NOMO-1 treated with dmso at 0.1 percent for 144 hours (cell line): ENCODE data around the gene KIAA0408.
A peak's percentile ranks its signal among the peaks of the same experiment; 100 is the strongest.

Experiments used
- DNase-seq: peaks from one replicate; lab custom pipeline; 2025; ENCODE audit not compliant: unreplicated experiment; lab: John Stamatoyannopoulos, UW

The KIAA0408 gene

DNA sequence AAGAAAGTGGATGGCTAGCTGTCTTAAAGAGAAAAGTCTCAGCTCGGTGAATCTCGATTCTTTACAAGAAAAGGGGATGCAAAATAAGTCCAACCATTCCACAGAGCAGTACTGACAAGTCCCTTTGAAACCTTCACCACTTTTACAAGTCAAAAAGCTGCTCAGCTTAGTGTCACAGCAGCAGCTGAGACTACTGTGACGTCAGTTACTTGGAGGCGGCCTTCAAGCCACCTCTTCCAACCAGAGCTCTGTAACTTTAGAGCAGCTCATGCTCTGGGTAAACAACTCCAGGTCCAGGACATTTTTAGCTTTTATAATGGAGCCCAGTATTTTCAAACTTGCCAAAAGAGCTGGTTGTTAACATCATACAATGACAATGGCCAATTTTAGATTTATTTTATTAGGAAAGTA lies at the start of gene KIAA0408:
Gene KIAA0408 (minus strand): TSS at position 159 of the 411 bp plus-strand sequence. CDS start 5,408 bp downstream, outside the sequence.
- DNase-seq: no peak

DNA sequence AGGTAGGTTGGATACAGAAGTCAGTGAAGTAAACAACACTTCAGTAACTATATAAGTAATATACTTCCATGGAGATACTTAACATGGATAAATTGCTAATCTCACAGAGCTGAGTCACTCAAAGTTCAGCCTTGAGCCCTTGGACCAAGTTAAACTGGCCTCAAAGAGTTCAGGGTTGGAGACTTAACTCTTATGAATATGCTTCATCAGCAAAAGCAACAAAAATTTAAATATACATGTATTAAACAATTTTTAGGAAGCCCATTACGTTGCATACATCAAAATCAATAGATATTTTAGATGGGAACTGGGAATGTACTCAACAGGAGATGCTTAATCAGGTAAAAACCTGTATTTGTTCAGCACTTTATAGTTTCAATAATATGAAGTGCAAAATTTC lies 47.7 kb upstream of the KIAA0408 start:
- DNase-seq: no peak

DNA sequence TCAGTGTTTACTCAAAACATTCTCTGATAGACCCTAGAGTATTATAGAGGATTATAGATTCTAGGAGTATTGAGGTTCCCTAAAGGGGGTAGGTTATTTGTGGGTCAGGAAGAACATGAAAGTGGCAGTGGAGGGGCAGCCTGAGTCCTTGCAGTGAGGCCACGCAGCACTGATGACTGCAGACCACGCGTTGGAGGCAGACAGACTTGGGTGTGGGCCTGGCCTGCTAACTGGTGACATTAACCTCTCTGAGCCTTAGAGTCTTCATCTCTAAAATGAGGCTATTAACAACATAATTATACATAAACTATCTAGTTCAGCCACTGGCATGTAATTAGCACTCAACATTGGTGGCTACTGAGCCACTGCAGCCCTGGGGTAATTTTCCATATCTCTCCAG lies 43.8 kb upstream of the KIAA0408 start:
- DNase-seq: no peak

DNA sequence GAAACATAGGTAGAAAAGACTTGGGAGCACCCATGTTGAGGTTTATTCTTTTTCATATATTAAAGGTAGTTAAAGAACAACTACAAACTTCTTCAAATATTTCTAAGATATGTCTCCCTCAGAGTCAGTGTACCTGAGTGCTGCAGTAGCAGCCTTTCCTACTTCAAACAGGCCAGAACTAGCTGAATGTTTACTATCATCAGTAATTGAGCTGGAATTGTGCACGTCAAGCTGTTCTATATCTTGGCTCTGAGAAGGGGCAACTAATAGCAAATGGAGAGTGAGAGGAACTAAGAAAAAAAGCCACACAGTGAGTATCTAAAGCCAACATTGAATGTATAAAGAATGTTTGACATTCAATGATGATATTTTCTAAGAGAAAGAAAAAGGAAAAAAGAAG lies 38.2 kb upstream of the KIAA0408 start:
- no peak for DNase-seq

DNA sequence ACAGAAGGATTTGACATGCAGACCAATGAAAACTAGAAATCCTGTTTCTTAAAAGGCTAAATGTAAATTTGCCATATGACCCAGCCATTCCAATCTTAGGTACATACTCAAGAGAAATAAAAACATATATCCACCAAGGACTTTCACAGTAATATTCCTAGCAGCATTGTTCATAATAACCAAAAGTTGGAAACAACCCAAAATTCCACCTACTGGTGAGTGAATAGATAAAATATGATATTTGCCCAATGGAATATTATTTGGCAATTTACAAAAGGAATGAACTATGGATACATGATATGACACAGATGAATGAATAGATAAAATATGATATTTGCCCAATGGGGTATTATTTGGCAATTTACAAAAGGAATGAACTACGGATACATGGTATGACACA lies 37.3 kb upstream of the KIAA0408 start:
- no peak for DNase-seq

DNA sequence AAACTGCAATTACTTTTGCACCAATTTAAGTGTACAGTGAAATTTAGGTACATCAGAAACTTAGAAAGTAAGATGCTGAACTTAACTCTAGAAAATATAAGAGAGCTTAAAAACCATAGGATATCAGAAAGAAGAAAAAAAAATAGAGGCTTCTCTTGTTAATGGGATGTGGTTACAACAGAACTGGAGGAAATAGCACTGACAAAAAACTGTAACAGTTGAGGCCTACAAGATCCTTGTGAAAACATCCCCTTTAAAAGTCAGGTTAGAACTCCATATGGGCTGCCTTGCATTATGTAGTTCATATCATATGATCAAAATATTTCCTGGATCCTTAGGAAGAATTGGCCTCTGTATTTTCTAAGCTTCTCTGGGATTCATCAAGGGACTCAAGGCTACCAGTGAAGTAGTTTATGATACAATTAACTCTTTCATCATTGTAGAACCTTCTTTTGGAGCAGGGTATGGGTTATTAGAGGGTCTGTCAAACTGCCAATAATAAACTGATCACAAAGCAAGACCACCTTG lies 35.1 kb upstream of the KIAA0408 start:
- DNase-seq: no peak

DNA sequence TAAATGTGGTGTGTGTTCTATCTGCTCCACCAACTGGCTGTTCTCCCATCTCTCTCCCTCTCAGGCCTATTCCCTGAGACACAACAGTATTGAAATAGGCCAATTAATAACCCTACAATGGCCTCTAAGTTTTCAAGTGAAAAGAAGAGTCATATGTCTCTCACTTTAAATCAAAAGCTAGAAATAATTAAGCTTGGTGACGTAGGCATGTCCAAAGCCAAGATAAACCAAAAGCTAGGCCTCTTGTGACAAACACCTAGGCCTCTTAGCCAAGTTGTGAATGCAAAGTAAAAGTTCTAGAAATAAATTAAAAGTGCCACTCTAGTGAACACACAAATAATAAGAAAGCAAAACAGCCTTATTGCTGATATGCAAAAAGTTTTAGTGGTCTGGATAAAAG lies 30.1 kb upstream of the KIAA0408 start:
- no peak for DNase-seq

DNA sequence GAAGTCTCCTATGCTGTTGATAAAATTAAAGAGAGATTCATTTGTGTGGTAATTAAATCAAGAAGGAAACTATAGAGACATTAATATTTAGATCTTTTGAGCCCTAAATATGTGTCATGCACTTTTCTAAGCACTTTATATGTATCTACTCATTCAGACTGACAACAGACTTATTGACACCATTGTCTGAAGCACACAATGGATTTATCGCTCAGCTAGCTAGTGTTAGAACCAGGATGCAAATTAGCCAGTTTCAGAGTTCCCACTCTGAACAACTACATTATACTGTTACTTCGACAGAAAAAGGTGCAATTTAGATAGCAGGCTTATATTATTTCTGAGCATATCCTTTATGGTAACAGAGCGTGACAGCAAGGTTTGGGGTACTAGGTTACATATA lies 27.7 kb upstream of the KIAA0408 start:
- DNase-seq: no peak

DNA sequence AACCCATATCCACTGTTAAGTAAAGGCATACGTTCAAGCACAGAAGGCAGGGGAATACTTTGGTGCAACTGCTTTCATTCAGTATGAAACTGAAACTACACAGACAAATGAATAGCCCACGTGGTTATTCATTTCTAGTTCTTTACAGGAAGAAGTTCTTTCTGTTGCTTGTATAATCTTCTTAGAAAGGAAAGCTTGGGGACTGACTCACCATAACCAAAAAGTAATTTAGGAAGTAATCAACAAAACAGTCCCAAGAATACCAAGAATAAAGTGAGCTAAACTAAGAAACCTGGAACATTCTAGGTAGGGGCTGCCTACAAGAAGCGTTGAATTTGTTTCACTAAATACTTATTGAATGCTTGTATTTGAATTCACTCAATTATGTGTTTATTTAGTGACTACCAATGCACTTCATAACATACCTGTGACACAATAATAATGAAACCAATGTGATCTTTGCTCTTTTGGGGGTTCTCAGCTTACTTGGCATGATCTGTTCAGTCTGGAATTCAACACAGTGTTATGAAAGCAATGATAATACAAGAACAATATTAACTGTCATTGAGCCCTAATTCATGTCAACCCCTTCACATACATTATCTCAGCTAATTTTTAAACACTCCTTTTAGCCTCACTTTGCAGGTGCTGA lies 25.1 kb upstream of the KIAA0408 start:
- peak; percentile 3 for DNase-seq

DNA sequence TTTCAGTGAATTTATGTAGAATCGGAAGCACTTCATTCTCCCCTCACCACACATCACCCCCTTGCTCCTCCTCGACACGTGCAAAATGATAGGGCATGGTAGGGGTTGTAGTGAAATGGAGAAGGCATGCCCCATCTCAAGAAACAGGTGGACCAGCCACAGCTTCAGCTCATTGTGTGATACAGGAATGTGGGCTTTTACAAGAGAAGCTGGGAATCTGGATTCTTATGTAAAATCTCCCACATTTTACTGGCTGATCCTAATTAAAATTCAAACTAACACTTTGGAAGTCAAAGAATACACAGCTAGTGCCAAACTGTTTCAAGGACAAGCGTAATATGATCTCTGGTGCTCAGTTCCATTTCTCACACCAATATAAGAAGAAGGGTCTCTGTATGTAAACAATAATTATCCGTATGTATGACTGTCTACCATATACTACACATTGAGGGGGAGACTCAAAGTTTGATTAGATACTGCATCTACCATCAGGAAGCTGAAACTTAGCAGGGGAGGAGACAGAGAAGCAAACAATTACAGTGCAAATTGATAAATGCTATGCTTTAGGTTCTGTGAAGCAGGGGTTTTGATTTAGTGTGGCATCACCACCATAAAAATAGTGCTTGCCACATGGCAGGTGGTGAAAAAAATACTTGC lies 24.3 kb upstream of the KIAA0408 start:
- no peak for DNase-seq

DNA sequence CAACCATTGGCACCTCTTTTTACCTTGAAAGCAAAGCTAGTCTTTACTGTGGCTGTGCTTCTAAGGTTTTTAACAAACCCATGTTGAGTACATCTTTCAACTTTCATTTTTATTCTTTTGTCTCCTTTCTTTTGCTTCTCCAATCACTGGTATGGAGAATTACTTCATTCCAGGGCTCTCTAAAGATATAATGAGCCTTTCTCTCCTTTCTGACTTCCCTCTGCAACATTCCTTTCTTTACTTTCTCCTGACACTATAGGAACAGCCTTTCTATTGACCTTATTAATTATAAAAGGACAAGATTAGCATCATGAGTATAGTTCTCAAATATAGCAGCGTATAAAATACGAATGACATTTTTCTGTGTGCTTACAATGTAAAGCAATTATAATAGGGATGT lies 23.1 kb upstream of the KIAA0408 start:
- no peak for DNase-seq

DNA sequence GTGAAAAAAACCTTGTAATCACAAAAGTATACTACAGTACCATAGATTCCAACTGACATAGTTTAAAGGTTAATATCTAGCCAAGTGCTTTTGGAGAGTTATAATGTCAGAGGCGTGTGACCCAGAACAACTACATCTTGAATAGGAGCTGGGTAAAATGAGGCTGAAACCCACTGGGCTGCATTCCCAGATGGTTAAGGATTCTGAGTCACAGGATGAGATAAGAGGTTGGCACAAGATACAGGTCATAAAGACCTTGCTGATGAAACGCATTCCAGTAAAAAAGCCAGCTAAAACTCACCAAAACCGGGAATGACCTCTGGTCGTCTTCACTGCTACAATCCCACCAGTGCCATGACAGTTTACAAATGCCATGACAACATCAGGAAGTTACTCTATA lies 22.4 kb upstream of the KIAA0408 start:
- DNase-seq: no peak

DNA sequence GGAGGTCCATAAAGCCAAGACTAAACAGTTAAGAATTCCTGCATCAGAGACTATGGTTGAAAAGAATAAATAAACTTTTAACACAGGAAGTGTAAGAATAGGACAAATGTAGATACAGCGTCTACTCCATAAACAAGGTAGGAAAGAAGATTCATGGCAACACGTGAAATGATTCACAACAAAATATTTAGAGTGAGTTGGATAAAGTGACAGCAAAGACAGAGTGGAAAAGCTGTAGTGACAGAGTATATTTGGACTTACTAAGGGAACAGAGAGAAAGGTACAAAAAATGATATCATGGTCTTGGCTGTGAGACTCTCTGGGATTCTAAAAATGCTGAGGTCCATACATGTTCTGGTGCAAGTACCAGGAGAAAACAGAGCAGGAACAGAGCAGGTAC lies 21.9 kb upstream of the KIAA0408 start:
- no peak for DNase-seq

DNA sequence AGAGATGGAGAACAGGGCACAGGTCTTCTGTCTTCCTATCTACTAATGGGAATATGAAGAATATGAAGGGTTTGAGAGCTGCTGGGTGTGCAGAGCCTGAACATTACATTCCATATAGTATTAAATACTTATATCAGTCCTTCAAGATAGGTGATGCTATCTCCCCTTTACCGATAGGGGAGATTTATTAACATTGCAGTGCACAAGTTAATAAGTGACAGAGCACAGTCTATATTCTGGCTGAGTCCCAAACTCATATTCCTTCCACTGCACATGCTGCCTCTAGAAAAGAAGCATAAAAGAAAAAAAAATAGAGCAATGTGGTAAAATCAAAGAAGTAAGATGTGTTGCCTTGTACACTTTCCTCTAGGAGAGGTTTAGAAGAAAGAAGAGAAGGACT lies 18.5 kb upstream of the KIAA0408 start:
- DNase-seq: no peak

DNA sequence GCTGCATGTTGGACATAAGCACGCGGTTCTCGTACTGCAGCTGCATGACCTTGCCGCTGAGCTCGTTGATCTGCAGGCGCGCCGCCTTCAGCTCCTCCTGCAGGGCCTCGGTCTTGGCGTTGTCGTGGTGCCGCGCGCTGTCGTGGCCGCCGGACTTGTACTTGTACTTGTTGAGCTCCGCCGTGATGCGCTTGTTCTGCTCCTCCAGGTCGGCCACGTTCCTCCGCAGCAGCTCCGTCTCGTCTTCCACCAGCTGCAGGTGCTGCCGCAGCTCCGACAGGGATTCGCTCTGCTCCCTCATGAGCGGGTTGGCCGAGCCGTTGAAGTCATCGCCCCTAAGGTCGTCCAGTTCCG lies 16.6 kb upstream of the KIAA0408 start:
- DNase-seq: no peak

DNA sequence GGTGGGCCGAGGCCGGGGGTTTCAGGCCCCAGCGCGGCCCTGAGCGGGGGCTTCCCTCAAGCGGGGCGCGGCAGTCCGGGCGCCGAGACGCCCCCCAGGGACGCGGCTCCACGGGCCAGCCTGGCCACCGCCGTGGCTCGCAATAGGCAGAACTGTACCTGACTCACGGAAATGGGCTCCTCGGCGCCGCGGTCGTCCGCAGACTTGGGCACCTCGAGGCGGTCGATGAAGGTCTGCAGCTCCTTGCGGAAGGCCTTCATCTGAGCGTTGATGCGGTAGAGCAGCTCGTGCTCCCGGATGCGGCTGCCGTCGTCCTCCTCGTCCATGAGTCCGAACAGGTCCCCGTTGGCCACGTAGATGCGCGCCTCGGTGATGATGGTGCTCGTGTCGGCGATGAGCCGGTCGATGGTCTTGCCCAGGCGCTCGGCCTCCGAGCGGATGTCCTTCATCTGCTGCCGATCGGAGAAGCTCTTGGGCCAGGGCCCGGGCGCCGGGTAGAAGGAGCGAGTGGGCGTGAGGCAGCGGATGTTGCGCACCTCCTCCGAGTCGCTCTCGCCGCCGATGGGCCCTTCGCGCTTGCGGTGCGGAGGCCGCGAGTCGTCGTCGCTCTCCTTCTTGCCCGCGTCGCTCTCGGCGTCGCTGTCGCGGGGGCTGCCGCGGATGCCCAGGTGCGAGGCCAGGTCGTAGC lies 16.1 kb upstream of the KIAA0408 start:
- no peak for DNase-seq

DNA sequence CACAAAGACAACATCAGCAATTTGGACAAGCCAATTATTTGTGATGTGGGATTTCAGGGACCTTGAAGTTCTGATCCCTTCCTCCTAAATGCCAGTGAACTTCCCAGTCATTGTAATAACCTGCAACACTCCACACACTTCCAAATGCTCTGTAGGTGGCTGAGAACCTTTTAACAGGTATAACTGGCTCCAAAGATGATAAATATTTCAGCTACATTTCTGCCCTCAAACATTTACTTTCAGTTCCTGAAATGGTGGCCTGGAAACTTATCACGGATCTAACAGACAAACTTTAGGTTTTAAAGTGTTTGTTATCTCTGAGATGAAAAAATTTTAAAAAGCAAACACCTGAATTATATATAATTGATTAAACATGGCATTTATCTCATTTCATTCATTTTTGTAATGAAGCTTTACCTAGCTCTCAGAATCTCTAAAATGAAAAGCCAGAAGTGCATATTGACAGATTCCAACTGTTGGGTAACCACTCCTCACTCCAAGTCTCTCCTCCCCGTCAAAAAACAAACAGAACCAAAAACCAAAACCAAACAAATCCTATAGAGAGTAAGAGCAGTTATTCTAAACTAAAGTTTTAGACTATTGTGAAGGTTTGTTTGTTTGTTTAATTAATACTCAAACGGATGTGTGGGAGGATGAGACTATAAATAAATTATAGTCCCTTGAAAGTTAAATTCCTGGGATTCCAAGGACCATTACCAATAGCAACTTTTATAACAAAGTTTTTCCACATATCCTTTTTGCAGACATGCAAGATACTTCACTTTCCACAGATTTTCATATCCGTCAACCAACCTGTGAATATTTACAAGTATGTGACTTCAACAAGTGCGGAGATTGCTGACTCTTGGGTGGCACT lies 12.4 kb upstream of the KIAA0408 start:
- DNase-seq: no peak

DNA sequence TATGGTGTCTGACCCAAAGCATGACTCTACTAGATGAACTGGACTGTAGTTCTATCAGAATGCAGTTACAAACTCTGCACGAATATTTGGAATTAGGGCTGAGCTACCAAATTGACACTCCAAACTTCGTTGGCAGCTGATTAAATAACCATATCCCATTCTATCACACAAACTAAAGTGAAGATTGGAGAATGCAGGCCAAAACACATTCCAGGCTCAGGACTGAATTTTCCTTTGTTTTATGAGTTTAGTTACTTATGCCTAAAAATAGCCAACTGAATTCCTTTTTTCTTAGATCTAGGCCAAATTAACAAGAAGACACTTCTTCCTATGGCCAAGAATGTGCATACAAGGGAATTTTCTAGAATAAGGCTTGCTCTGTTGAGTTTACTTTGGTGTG lies 9.7 kb upstream of the KIAA0408 start:
- no peak for DNase-seq

DNA sequence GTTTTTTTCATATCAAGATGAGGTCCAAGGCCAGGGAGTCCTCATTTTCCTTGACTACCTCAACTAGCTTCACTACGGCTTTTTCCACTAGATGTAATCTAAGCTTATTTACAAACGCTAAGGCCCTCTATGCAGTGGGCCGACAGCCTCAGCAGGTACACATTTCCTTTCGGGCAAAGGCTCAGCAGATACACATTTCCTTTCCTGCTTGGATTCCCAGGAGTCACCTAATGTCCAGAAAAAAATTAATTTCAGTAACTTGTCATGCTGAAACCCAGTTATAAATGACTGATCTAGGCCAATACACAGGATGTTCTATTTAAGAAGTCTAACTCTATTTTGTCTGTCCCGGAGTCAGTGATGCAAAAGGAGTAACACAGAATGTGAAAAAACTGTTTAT lies 7.2 kb upstream of the KIAA0408 start:
- no peak for DNase-seq

DNA sequence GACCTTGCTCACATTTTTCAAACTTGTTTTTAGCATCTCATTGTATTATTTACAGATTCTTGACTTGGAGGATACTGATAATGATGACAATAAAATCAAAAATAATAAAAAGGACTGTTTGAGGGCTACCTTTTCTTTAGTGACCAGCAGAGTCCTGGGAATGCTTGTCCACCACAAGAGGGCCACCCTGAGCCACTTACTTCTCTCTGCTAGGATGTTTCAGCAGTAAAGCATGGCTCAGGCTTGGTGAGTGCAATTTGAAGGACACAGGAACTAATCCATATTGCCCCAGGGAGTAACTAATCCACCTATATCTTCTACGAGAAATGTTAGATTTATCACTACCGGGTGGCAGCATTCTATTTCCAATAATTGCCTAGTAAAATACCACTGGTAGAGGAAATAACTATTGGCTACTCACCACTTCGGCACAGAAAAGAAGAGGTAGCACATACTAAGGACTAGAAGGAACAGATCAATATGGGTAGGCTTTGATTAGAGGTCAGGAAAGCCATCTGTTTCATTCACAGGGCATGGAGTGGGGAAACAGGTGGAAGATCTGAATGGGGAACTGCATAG lies 5.8 kb upstream of the KIAA0408 start:
- peak; percentile 23 for DNase-seq
